OCI-LY1 (cell line): ENCODE data around the gene FGF3.

Source experiments
- H2AFZ ChIP-seq: fragments of 200-600 bp; sonication (generic), shearing (Covaris generic); 2 replicates; pipeline ENCODE4 v1.6.0; 2014; ENCODE audit warnings: antibody characterized with exemption, mild to moderate bottlenecking, low read length
- H3F3A ChIP-seq: fragments of 200-600 bp; sonication (generic), shearing (Covaris generic); 2 replicates; pipeline ENCODE4 v1.6.0; 2014; ENCODE audit warnings: mild to moderate bottlenecking, antibody characterized with exemption, low read length, moderate library complexity; ENCODE audit not compliant: insufficient read depth
- H3K27ac ChIP-seq: fragments of 200-600 bp; sonication (generic); 2 replicates; pipeline ENCODE4 v1.5.1; 2014; ENCODE audit warnings: low read length, mixed run types, mild to moderate bottlenecking, low read depth; ENCODE audit not compliant: poor library complexity, severe bottlenecking
- H3K27me3 ChIP-seq: fragments of 200-600 bp; sonication (generic); 2 replicates; pipeline ENCODE4 v1.6.0; 2014; ENCODE audit warnings: antibody characterized with exemption, mild to moderate bottlenecking, low read length, moderate library complexity; ENCODE audit not compliant: insufficient read depth
- H3K36me3 ChIP-seq: fragments of 200-600 bp; sonication (generic); 2 replicates; pipeline ENCODE4 v1.6.1; 2014; ENCODE audit warnings: mild to moderate bottlenecking, antibody characterized with exemption, low read length, moderate library complexity, mixed read lengths; ENCODE audit not compliant: insufficient read depth
- H3K4me1 ChIP-seq: fragments of 200-600 bp; sonication (generic); 2 replicates; pipeline ENCODE4 v1.5.1; 2014; ENCODE audit warnings: mild to moderate bottlenecking, low read length, moderate library complexity; ENCODE audit not compliant: insufficient read depth, severe bottlenecking
- H3K4me2 ChIP-seq: fragments of 200-600 bp; sonication (generic), shearing (Covaris generic); 2 replicates; pipeline ENCODE4 v1.6.1; 2014; ENCODE audit warnings: low read length
- H3K4me3 ChIP-seq: fragments of 200-600 bp; sonication (generic); 2 replicates; pipeline ENCODE4 v1.5.1; 2014; ENCODE audit warnings: low read length, low read depth, mild to moderate bottlenecking, mixed read lengths; ENCODE audit not compliant: poor library complexity, severe bottlenecking
- H3K79me2 ChIP-seq: fragments of 200-600 bp; shearing (Covaris generic); 2 replicates; pipeline ENCODE4 v1.6.1; 2016; ENCODE audit warnings: mixed run types, low read length, mixed read lengths; ENCODE audit not compliant: insufficient read depth
- H3K9ac ChIP-seq: fragments of 200-600 bp; sonication (generic), shearing (Covaris generic); 2 replicates; pipeline ENCODE4 v1.6.1; 2014; ENCODE audit warnings: mild to moderate bottlenecking, low read length, mixed read lengths
- H3K9me2 ChIP-seq: fragments of 200-600 bp; sonication (generic), shearing (Covaris generic); 2 replicates; pipeline ENCODE4 v1.6.1; 2014; ENCODE audit warnings: low read depth, mild to moderate bottlenecking, low read length, mixed read lengths
- H3K9me3 ChIP-seq: fragments of 200-600 bp; shearing (Covaris generic); 2 replicates; pipeline ENCODE4 v1.6.1; 2014; ENCODE audit warnings: low read length, mixed read lengths
- H4K20me1 ChIP-seq: fragments of 200-600 bp; sonication (generic), shearing (Covaris generic); 2 replicates; pipeline ENCODE4 v1.6.0; 2016; ENCODE audit warnings: mild to moderate bottlenecking, low read length; ENCODE audit not compliant: insufficient read depth
- CTCF ChIP-seq: fragments of 200-600 bp; sonication (generic), shearing (Covaris generic); IDR thresholded peaks from 2 replicates; pipeline ENCODE4 v1.5.1; 2017; ENCODE audit warnings: mild to moderate bottlenecking, antibody characterized with exemption, low read length, moderate library complexity, mixed read lengths
- EZH2 ChIP-seq: fragments of 200-600 bp; sonication (generic), shearing (Covaris generic); IDR thresholded peaks from 2 replicates; pipeline ENCODE4 v1.8.0; 2017; ENCODE audit warnings: borderline replicate concordance, mixed run types, mild to moderate bottlenecking, antibody characterized with exemption, low read length, moderate library complexity, mixed read lengths

The FGF3 gene

GRCh38 chr11:69834811-69835800 is 15.9 kb upstream of the FGF3 start:
- TF ChIP-seq EZH2 (no peak), CTCF (no peak)
- Histone ChIP-seq H3K27me3 (no peaks in the 10 kb centered on the region; the same call in 1 of the 2 replicates), H3K4me2 (no peak overlapping the region), H3K4me3 (no peak overlapping the region), H3K27ac (no peak overlapping the region), H2AFZ (no peak overlapping the region), H4K20me1 (no peaks in the 10 kb centered on the region), H3K9me3 (no peaks in the 10 kb centered on the region), H3K9ac (no peak overlapping the region), H3K36me3 (no peaks in the 10 kb centered on the region), H3K4me1 (no peaks in the 10 kb centered on the region), H3K9me2 (no peaks in the 10 kb centered on the region), H3F3A (no peaks in the 10 kb centered on the region), H3K79me2 (no peaks in the 10 kb centered on the region)

GRCh38 chr11:69834251-69834650 is 15.0 kb upstream of the FGF3 start:
- Histone ChIP-seq H3K4me2 (no peak overlapping the region), H3K4me3 (no peak overlapping the region), H3K4me1 (no peaks in the 10 kb centered on the region), H3K36me3 (no peaks in the 10 kb centered on the region), H3K27ac (no peak overlapping the region), H3K79me2 (no peaks in the 10 kb centered on the region), H4K20me1 (no peaks in the 10 kb centered on the region), H3K9ac (no peak overlapping the region), H3K27me3 (no peaks in the 10 kb centered on the region; the same call in 1 of the 2 replicates), H3K9me3 (no peaks in the 10 kb centered on the region), H3F3A (no peaks in the 10 kb centered on the region), H3K9me2 (no peaks in the 10 kb centered on the region), H2AFZ (no peak overlapping the region)
- TF ChIP-seq CTCF, result no peak
- no peak for TF ChIP-seq EZH2

- no peaks in the 10 kb centered on the region for H3K36me3 ChIP-seq
- H3K4me2 ChIP-seq, result no peak overlapping the region
- H3K79me2 ChIP-seq, result no peaks in the 10 kb centered on the region
- H3K9me3 ChIP-seq, result no peaks in the 10 kb centered on the region
- no peaks in the 10 kb centered on the region for H4K20me1 ChIP-seq
- H3K27me3 ChIP-seq, result no peaks in the 10 kb centered on the region; the same call in 1 of the 2 replicates
- H2AFZ ChIP-seq, result no peak overlapping the region
- no peaks in the 10 kb centered on the region for H3K4me1 ChIP-seq
- H3F3A ChIP-seq, result no peaks in the 10 kb centered on the region
- no peaks in the 10 kb centered on the region for H3K9me2 ChIP-seq
- no peak overlapping the region for H3K27ac ChIP-seq
- TF ChIP-seq EZH2 (no peak), CTCF (no peak)
- H3K9ac ChIP-seq, result no peak overlapping the region
- no peak overlapping the region for H3K4me3 ChIP-seq
Observed at GRCh38 chr11:69832561-69833413, 13.6 kb upstream of the FGF3 start.
